Mammary epithelial cell (primary cell): ENCODE measurements around the gene ILDR1.
"Not testable (repeated sequence)": the region's sequence is repeated elsewhere in the genome, so short reads cannot be mapped to it uniquely, and the experiment has no call there.

Source experiments
- EZH2 ChIP-seq: IDR thresholded peaks from 2 replicates; pipeline ENCODE4 v1.6.1; 2012; ENCODE audit warnings: low read length, inconsistent platforms, borderline replicate concordance
- TF ChIP-seq, protein P1 (sequence below), 2 donors: IDR thresholded peaks in 1 of 2; conservative IDR thresholded peaks in 1 of 2; 2 replicates each; pipeline ENCODE4 v1.5.1; 2011 to 2012; ENCODE audit warnings: inconsistent platforms in 2 of 2, low read length in 2 of 2, mild to moderate bottlenecking in 2 of 2, control low read depth in 1 of 2, low read depth in 1 of 2; ENCODE audit not compliant: insufficient read depth in 1 of 2; ENCODE audit errors: extremely low read depth in 1 of 2

DNA sequence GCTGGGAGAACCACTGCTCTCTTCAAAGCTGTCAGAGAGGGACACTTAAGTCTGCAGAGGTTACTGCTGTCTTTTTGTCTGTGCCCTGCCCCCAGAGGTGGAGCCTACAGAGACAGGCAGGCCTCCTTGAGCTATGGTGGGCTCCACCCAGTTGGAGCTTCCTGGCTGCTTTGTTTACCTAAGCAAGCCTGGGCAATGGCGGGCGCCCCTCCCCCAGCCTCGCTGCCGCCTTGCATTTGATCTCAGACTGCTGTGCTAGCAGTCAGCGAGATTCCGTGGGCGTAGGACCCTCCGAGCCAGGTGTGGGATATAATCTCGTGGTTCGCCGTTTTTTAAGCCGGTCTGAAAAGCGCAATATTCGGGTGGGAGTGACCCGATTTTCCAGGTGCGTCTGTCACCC lies 25.2 kb upstream of the ILDR1 start:
- not testable (repeated sequence) for TF ChIP-seq EZH2
- TF ChIP-seq, protein P1, sequence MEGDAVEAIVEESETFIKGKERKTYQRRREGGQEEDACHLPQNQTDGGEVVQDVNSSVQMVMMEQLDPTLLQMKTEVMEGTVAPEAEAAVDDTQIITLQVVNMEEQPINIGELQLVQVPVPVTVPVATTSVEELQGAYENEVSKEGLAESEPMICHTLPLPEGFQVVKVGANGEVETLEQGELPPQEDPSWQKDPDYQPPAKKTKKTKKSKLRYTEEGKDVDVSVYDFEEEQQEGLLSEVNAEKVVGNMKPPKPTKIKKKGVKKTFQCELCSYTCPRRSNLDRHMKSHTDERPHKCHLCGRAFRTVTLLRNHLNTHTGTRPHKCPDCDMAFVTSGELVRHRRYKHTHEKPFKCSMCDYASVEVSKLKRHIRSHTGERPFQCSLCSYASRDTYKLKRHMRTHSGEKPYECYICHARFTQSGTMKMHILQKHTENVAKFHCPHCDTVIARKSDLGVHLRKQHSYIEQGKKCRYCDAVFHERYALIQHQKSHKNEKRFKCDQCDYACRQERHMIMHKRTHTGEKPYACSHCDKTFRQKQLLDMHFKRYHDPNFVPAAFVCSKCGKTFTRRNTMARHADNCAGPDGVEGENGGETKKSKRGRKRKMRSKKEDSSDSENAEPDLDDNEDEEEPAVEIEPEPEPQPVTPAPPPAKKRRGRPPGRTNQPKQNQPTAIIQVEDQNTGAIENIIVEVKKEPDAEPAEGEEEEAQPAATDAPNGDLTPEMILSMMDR (conservative IDR thresholded peaks at IDR 0.05 in 1 of 2, IDR thresholded peaks at IDR 0.05 in 1 of 2; ENCODE audit: extremely low read depth in 1 of 2, insufficient read depth in 1 of 2, low read depth in 1 of 2, low read length in 2 of 2) = not testable (repeated sequence)
